A549 (cell line): ENCODE measurements around the gene DNAAF5.

Source experiments
- CTCF ChIP-seq: fragments of >200 bp; sonication (Bioruptor Twin); formaldehyde crosslinking; IDR thresholded peaks from 3 replicates; pipeline ENCODE4 v1.5.1; 2016
- ELK1 ChIP-seq: fragments of 150-350 bp; IDR thresholded peaks from 2 replicates; pipeline ENCODE4 v1.6.1; 2014; ENCODE audit warnings: low read depth, mild to moderate bottlenecking, low read length
- JUNB ChIP-seq: fragments of >200 bp; sonication (Bioruptor Twin); formaldehyde crosslinking; IDR thresholded peaks from 2 replicates; pipeline ENCODE4 v1.6.1; 2016
- KDM5A ChIP-seq: fragments of 200-600 bp; sonication (generic); IDR thresholded peaks from 2 replicates; pipeline ENCODE4 v1.6.1; 2016; ENCODE audit warnings: antibody characterized with exemption, mild to moderate bottlenecking
- NFE2L2 ChIP-seq: fragments of 150-350 bp; conservative IDR thresholded peaks from 2 replicates; pipeline ENCODE4 v1.6.1; 2014; ENCODE audit warnings: low read length
- PHF8 ChIP-seq: fragments of 200-600 bp; sonication (generic); IDR thresholded peaks from 2 replicates; pipeline ENCODE4 v1.6.1; 2016; ENCODE audit warnings: low read depth, mild to moderate bottlenecking, antibody characterized with exemption, moderate library complexity, borderline replicate concordance
- POLR2A ChIP-seq: IDR thresholded peaks from 2 replicates; pipeline ENCODE4 v1.6.1; 2012; ENCODE audit warnings: mild to moderate bottlenecking, low read length
- POLR2AphosphoS2 ChIP-seq: conservative IDR thresholded peaks from 2 replicates; pipeline ENCODE4 v1.6.1; 2012; ENCODE audit warnings: low read length, improper control_type of control experiment, inconsistent platforms
- RFX5 ChIP-seq: fragments of 450-650 bp; IDR thresholded peaks from 2 replicates; pipeline ENCODE4 v1.7.1; 2014; ENCODE audit warnings: antibody characterized with exemption, mild to moderate bottlenecking, moderate library complexity
- SMC3 ChIP-seq: fragments of >200 bp; sonication (Bioruptor Twin); formaldehyde crosslinking; IDR thresholded peaks from 3 replicates; pipeline ENCODE4 v1.6.1; 2018; ENCODE audit warnings: inconsistent platforms

- TF ChIP-seq POLR2A, result no peak
- no peak for TF ChIP-seq CTCF
- no peak for TF ChIP-seq NFE2L2
- TF ChIP-seq SMC3, result no peak
- no peak for TF ChIP-seq RFX5
- no peak for TF ChIP-seq JUNB
- no peak for TF ChIP-seq KDM5A
- no peak for TF ChIP-seq PHF8
- no peak for TF ChIP-seq POLR2AphosphoS2
- no peak for TF ChIP-seq ELK1
Measured at GRCh38 chr7:803243-803635, 76.7 kb downstream of the DNAAF5 start.
